Mononuclear cell (primary cell): ENCODE measurements around the gene BABAM1. TPM values are rescaled to one million over a fixed set of nuclear protein-coding genes. Genes with fewer than 3 reads are reported as not detected.
"Not testable (repeated sequence)": the region's sequence is repeated elsewhere in the genome, so short reads cannot be mapped to it uniquely, and the experiment has no call there.

ENCODE experiments used
- H3K27me3 ChIP-seq: 2 replicates; pipeline ENCODE4 v1.6.0; 2011; ENCODE audit warnings: low read length, control low read depth; ENCODE audit not compliant: insufficient read depth
- H3K4me1 ChIP-seq: 2 replicates; pipeline ENCODE4 v1.5.1; 2011; ENCODE audit warnings: mild to moderate bottlenecking, low read length, control low read depth; ENCODE audit not compliant: insufficient read depth
- H3K4me3 ChIP-seq: 2 replicates; pipeline ENCODE4 v1.5.1; 2011; ENCODE audit warnings: mild to moderate bottlenecking, low read length, moderate library complexity
- H3K9me3 ChIP-seq: 2 replicates; pipeline ENCODE4 v1.5.1; 2011; ENCODE audit warnings: low read depth, mild to moderate bottlenecking, control low read depth, low read length
- total RNA-seq: library from RNA; depleted of rRNA; stranded (reverse); fragments of >200 nt; gene quantifications from one replicate; pipeline ENCODE4 v1.2.3, GENCODE V29; 2012

Gene BABAM1
- total RNA-seq, 1 donor, result 27.3 TPM

GRCh38 chr19:17281391-17282304 lies 14.4 kb downstream of the BABAM1 start, which contains the start of gene ANKLE1:
Gene ANKLE1 (plus strand): TSS chr19:17281901. CDS start chr19:17281921, 20 bp downstream.
- peaks cover 23% of the 10 kb centered on the region for H3K4me1 ChIP-seq
- H3K27me3 ChIP-seq, result no peaks in the 10 kb centered on the region
- H3K4me3 ChIP-seq, result peak within 1 kb of the TSS; percentile 44
- H3K9me3 ChIP-seq, result no peaks in the 10 kb centered on the region

GRCh38 chr19:17282488-17283125 lies 15.4 kb downstream of the BABAM1 start:
- H3K9me3 ChIP-seq, result no peaks in the 10 kb centered on the region
- no peaks in the 10 kb centered on the region for H3K27me3 ChIP-seq
- H3K4me1 ChIP-seq, result peaks cover 23% of the 10 kb centered on the region
- peak overlapping the region; percentile 44 for H3K4me3 ChIP-seq

DNA sequence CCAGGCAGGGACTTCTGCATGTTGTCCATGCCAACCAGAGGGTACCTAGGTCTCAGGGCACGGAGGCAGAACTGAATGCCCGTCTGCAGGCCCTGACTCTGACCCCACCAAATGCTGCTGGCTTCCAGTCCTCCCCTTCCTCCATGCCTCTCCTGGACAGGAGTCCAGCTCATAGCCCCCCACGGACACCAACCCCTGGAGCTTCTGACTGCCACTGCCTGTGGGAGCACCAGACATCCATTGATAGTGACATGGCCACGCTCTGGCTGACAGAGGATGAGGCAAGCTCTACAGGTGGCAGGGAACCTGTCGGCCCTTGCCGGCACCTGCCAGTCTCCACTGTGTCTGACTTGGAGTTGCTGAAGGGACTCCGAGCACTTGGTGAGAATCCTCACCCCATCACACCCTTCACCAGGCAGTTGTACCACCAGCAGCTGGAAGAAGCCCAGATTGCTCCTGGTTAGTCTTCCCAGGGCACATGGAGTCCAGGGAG lies 16.3 kb downstream of the BABAM1 start:
- H3K4me1 ChIP-seq, result peaks cover 23% of the 10 kb centered on the region
- no peaks in the 10 kb centered on the region for H3K9me3 ChIP-seq
- no peak overlapping the region for H3K4me3 ChIP-seq
- H3K27me3 ChIP-seq, result no peaks in the 10 kb centered on the region

DNA sequence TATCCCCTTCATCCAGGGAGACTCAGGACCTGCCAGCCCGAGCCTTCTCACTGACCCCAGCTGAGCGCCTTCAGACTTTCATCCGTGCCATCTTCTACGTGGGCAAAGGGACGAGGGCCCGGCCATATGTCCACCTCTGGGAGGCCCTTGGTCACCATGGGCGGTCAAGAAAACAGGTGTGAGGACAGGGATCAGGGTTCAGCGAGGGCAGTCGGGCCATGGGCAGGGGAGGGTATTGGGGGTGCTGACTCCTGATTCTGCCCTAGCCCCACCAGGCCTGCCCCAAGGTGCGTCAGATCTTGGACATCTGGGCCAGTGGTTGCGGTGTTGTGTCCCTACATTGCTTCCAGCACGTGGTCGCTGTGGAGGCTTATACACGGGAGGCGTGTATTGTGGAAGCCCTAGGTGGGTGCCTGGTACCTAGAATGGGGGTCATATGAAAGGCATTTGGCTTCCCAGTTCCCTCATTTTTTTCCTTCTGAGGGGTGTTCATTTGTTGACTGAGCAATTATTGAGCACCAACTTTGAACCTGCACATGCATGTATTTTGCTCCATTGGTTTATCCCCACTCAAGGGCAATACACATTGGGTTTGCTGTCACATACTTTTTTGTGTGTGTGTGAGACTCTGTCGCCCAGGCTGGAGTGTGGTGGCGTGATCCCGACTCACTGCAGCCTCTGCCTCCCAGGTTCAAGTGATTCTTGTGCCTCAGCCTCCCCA lies 18.3 kb downstream of the BABAM1 start:
- H3K4me1 ChIP-seq, result peaks cover 23% of the 10 kb centered on the region
- H3K9me3 ChIP-seq, result no peaks in the 10 kb centered on the region
- no peaks in the 10 kb centered on the region for H3K27me3 ChIP-seq
- H3K4me3 ChIP-seq, result no peak overlapping the region

DNA sequence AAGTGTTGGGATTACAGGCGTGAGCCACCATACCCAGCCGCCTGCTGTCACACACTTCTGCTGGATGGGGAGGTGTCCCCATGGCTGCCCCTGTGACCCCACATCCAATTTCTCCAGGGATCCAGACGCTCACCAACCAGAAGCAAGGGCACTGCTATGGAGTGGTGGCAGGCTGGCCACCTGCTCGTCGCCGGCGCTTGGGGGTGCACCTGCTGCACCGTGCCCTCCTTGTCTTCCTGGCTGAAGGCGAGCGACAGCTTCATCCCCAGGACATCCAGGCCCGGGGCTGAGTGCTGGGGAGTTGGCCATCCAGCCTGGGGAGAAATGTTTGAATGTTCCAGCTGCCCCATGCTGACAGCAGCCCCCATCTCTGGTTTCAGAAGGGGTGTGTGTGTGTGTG lies 19.0 kb downstream of the BABAM1 start:
- H3K27me3 ChIP-seq, result no peaks in the 10 kb centered on the region
- no peaks in the 10 kb centered on the region for H3K9me3 ChIP-seq
- peaks cover 18% of the 10 kb centered on the region for H3K4me1 ChIP-seq
- no peak overlapping the region for H3K4me3 ChIP-seq

DNA sequence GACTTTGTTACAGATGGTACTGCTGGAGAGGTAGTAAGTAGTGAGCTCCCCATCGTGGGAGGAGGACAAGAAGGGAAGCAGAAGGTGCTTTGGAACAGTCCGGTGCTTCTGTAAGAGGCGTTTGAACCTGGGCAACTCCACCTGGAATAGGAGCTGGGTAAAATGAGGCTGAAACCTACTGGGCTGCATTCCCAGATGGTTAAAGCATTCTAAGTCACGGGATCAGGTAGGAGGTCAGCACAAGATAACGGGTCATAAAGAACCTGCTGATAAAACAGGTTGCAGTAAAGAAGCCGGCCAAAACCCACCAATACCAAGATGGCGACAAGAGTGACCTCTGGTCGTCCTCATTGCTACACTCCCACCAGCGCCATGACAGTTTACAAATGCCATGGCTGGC lies 19.5 kb downstream of the BABAM1 start:
- H3K9me3 ChIP-seq, result no peaks in the 10 kb centered on the region
- no peak overlapping the region for H3K4me3 ChIP-seq
- H3K4me1 ChIP-seq, result peaks cover 13% of the 10 kb centered on the region
- H3K27me3 ChIP-seq, result no peaks in the 10 kb centered on the region

DNA sequence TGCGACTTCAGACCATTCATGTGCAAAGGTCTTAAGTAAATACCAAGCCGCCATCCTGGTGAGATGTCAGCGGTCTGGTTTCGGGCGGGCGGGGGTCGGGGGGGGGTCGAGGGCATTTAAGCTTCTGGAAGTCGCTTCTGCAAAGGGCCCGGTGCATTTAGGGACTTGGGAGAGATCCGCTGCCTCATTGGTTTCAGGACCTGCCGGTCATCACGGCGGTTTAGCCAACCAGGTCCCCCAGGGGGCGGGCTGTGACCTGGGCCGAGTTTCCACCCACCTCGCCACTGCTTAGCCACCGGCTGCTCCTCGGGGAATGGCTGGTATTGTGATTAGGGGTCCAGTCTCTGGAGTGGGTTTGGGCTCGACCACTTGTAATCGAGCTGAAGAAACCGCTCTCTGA lies 22.2 kb downstream of the BABAM1 start:
- no peaks in the 10 kb centered on the region for H3K9me3 ChIP-seq
- no peak overlapping the region for H3K4me3 ChIP-seq
- H3K27me3 ChIP-seq, result no peaks in the 10 kb centered on the region
- peaks cover 11% of the 10 kb centered on the region for H3K4me1 ChIP-seq

DNA sequence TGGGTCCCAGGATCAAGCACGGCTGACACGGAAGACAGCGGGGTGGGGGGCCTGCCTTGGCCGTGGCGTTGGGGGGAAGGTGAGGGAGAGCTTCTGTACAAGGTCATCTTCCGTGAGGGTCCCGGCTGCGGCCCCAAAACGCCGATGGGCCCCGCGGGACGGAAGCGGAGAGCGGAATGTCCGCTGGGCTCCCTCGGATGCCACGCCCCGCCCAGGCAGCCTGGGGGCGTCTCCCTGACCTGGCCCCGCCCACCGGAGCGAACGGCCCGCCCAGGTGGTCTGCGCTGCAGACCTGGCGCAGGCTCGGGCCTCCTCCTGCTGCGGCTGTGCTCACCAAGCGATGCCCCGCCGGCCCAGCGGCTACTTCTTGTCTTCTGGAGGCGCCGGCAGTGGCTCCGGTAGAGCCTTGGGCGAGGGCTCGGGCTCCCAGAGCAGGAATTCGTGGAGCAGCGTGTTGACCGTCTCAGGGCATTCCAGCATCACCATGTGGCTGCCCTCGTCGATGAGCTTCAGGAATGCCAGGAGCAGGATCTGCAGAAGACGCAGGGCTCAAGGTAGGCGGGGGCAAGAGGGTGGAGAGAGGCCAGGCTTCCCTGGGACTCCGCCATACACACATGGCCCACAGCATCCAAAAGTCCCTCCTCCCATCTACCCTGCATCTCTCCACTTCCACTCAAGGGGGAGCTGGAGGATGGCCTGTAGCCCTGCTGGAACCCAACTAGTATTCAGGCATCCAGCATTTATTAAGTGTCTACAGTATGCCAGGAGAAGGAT lies 25.2 kb downstream of the BABAM1 start:
- Histone ChIP-seq H3K27me3 (no peaks in the 10 kb centered on the region), H3K4me1 (peaks cover 11% of the 10 kb centered on the region), H3K4me3 (peak overlapping the region; percentile 47), H3K9me3 (no peaks in the 10 kb centered on the region)

- H3K4me1 ChIP-seq, result peaks cover 11% of the 10 kb centered on the region
- H3K27me3 ChIP-seq, result no peaks in the 10 kb centered on the region
- no peak overlapping the region for H3K4me3 ChIP-seq
- H3K9me3 ChIP-seq, result no peaks in the 10 kb centered on the region
These were observed 26.4 kb downstream of the BABAM1 start for GRCh38 chr19:17293605-17294004.

- H3K9me3 ChIP-seq, result no peaks in the 10 kb centered on the region
These were observed 27.0 kb downstream of the BABAM1 start for GRCh38 chr19:17294051-17294891.

DNA sequence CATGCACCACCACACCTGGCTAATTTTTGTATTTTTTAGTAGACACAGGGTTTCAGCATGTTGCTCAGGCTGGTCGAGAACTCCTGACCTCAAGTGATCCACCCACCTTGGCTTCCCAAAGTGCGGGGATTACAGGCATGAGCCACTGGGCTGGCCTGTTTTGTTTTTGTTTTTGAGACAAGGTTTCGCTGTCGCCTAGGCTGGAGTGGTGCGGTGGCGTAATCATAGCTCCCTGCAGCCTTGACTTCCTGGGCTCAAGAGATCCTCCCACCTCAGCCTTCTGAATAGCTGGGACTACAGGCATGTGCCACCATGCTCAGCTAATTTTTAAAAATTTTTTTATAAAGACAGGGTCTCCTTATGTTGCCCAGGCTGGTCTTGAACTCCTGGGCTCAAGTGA lies 28.3 kb downstream of the BABAM1 start:
- H3K4me1 ChIP-seq, result peaks cover 11% of the 10 kb centered on the region
- H3K9me3 ChIP-seq, H3K27me3 ChIP-seq, H3K4me3 ChIP-seq: not testable (repeated sequence)

More at GRCh38 chr19:17294051-17294891, 27.0 kb downstream of the BABAM1 start:
- H3K4me3 ChIP-seq, result no peak overlapping the region
- H3K4me1 ChIP-seq, result peaks cover 11% of the 10 kb centered on the region
- H3K27me3 ChIP-seq, result no peaks in the 10 kb centered on the region

- Histone ChIP-seq H3K4me3 (no peak overlapping the region), H3K9me3 (no peaks in the 10 kb centered on the region), H3K4me1 (peaks cover 11% of the 10 kb centered on the region), H3K27me3 (no peaks in the 10 kb centered on the region)
These were observed 29.0 kb downstream of the BABAM1 start for GRCh38 chr19:17296273-17296672.

DNA sequence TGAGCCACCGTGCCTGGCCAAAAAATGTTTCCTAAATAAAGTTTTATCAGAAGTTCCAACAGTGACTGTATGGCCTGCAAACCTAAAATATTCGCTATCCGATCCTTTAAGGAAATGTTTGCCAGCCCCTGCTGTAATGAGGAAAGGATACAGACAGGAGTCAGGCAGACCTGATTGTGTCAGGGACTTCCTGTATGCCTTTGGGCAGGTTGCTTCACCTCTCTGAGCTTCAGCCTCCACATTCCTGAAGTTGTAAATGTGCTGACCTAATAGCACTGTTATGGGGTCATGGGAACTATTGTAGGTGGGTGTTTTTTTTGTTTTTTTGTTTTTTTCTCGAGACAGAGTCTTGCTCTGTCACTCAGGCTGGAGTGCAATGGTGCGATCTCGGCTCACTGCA lies 29.7 kb downstream of the BABAM1 start:
- H3K4me3 ChIP-seq, result no peak overlapping the region
- H3K9me3 ChIP-seq, result no peaks in the 10 kb centered on the region

More for the DNA sequence above, 29.7 kb downstream of the BABAM1 start:
- Histone ChIP-seq H3K27me3 (no peaks in the 10 kb centered on the region), H3K4me1 (peaks cover 10% of the 10 kb centered on the region)
